Parathyroid adenoma (tissue), 2 donors: ENCODE results near the gene PRUNE2.

Experiments used
- H2AFZ ChIP-seq: fragments of 300-600 bp; sonication (generic); one replicate; pipeline ENCODE4 v1.7.0; 2017; ENCODE audit warnings: antibody characterized with exemption, mild to moderate bottlenecking
- H3K27ac ChIP-seq: fragments of 300-600 bp; sonication (generic); one replicate; pipeline ENCODE4 v1.7.0; 2017
- H3K27me3 ChIP-seq: fragments of 300-600 bp; sonication (generic); one replicate; pipeline ENCODE4 v1.7.0; 2017; ENCODE audit warnings: low read length; ENCODE audit not compliant: control insufficient read depth, insufficient read depth
- H3K36me3 ChIP-seq: fragments of 300-600 bp; sonication (generic); one replicate; pipeline ENCODE4 v1.7.0; 2017; ENCODE audit warnings: low read length; ENCODE audit not compliant: control insufficient read depth, insufficient read depth
- H3K4me1 ChIP-seq: fragments of 300-600 bp; sonication (generic); one replicate; pipeline ENCODE4 v1.7.0; 2017; ENCODE audit warnings: control low read depth
- H3K4me2 ChIP-seq: fragments of 300-600 bp; sonication (generic); one replicate; pipeline ENCODE4 v1.7.0; 2017; ENCODE audit warnings: low read length
- H3K4me3 ChIP-seq: fragments of 300-600 bp; sonication (generic); one replicate; pipeline ENCODE4 v1.7.0; 2017; ENCODE audit warnings: low read depth, low read length
- H3K79me2 ChIP-seq: fragments of 300-600 bp; sonication (generic); one replicate; pipeline ENCODE4 v1.7.0; 2017; ENCODE audit warnings: control low read depth
- H3K9ac ChIP-seq: fragments of 300-600 bp; sonication (generic); one replicate; pipeline ENCODE4 v1.7.0; 2017; ENCODE audit warnings: mild to moderate bottlenecking
- H3K9me3 ChIP-seq: fragments of 300-600 bp; sonication (generic); one replicate; pipeline ENCODE4 v1.7.0; 2017; ENCODE audit warnings: low read length; ENCODE audit not compliant: control insufficient read depth
- CTCF ChIP-seq: fragments of 300-600 bp; sonication (generic); IDR thresholded peaks from one replicate; pipeline ENCODE4 v1.7.0; 2017; ENCODE audit warnings: antibody characterized with exemption, mild to moderate bottlenecking
- donor health status: primary hyperparathyroidism.

Gene PRUNE2

GRCh38 chr9:76873821-76874220 lies 32.1 kb downstream of the PRUNE2 start:
- Histone ChIP-seq H3K4me3 (no peak overlapping the region), H3K4me2 (no peak overlapping the region), H2AFZ (no peak overlapping the region), H3K27me3 (no peaks in the 10 kb centered on the region), H3K27ac (no peak overlapping the region), H3K9ac (no peak overlapping the region), H3K79me2 (no peaks in the 10 kb centered on the region), H3K9me3 (no peaks in the 10 kb centered on the region), H3K4me1 (no peaks in the 10 kb centered on the region), H3K36me3 (no peaks in the 10 kb centered on the region)
- no peak for TF ChIP-seq CTCF

- H3K4me3 ChIP-seq: no peak overlapping the region
- no peak overlapping the region for H3K4me2 ChIP-seq
- no peaks in the 10 kb centered on the region for H3K4me1 ChIP-seq
- H3K9ac ChIP-seq: no peak overlapping the region
- no peaks in the 10 kb centered on the region for H3K36me3 ChIP-seq
- H3K27ac ChIP-seq: no peak overlapping the region
- H2AFZ ChIP-seq: no peak overlapping the region
- no peaks in the 10 kb centered on the region for H3K9me3 ChIP-seq
- no peaks in the 10 kb centered on the region for H3K27me3 ChIP-seq
- no peak for TF ChIP-seq CTCF
- no peaks in the 10 kb centered on the region for H3K79me2 ChIP-seq
These were observed 32.7 kb downstream of the PRUNE2 start for GRCh38 chr9:76873056-76873792.

- H3K36me3 ChIP-seq: no peaks in the 10 kb centered on the region
- no peaks in the 10 kb centered on the region for H3K79me2 ChIP-seq
- H3K4me1 ChIP-seq: no peaks in the 10 kb centered on the region
- H3K9ac ChIP-seq: no peak overlapping the region
- no peaks in the 10 kb centered on the region for H3K27me3 ChIP-seq
- no peak overlapping the region for H3K4me3 ChIP-seq
- no peak overlapping the region for H2AFZ ChIP-seq
- no peaks in the 10 kb centered on the region for H3K9me3 ChIP-seq
- H3K4me2 ChIP-seq: peak overlapping the region; percentile 48
- TF ChIP-seq CTCF: no peak
- H3K27ac ChIP-seq: no peak overlapping the region
These were observed 37.0 kb downstream of the PRUNE2 start for GRCh38 chr9:76868897-76869296.

GRCh38 chr9:76866689-76867088 lies 39.2 kb downstream of the PRUNE2 start:
- no peak overlapping the region for H3K4me3 ChIP-seq
- no peak overlapping the region for H3K27ac ChIP-seq
- no peaks in the 10 kb centered on the region for H3K9me3 ChIP-seq
- TF ChIP-seq CTCF: no peak
- no peaks in the 10 kb centered on the region for H3K36me3 ChIP-seq
- H3K4me2 ChIP-seq: no peak overlapping the region
- no peaks in the 10 kb centered on the region for H3K27me3 ChIP-seq
- H3K9ac ChIP-seq: no peak overlapping the region
- no peak overlapping the region for H2AFZ ChIP-seq
- H3K79me2 ChIP-seq: no peaks in the 10 kb centered on the region
- no peaks in the 10 kb centered on the region for H3K4me1 ChIP-seq

- no peak overlapping the region for H3K4me3 ChIP-seq
- no peaks in the 10 kb centered on the region for H3K27me3 ChIP-seq
- no peak for TF ChIP-seq CTCF
- no peak overlapping the region for H3K27ac ChIP-seq
- H2AFZ ChIP-seq: no peak overlapping the region
- H3K9me3 ChIP-seq: no peaks in the 10 kb centered on the region
- no peak overlapping the region for H3K9ac ChIP-seq
- H3K4me1 ChIP-seq: no peaks in the 10 kb centered on the region
- H3K79me2 ChIP-seq: no peaks in the 10 kb centered on the region
- H3K4me2 ChIP-seq: no peak overlapping the region
- H3K36me3 ChIP-seq: no peaks in the 10 kb centered on the region
These were observed 42.1 kb downstream of the PRUNE2 start for GRCh38 chr9:76863832-76864231.
